Measurements from ENCODE around the gene CNTN1. TPM values are rescaled to one million over a fixed set of nuclear protein-coding genes. Genes with fewer than 3 reads are reported as not detected.

The CNTN1 gene
- total RNA-seq, 2 experiments from 2014 or later = not detected

GRCh38 chr12:40745386-40745785 is 53.1 kb downstream of the CNTN1 start:
- CTCF ChIA-PET = interaction anchor here (0.6 kb wide), 1 partner anchor 743 kb away, joined by 4 read pairs; no protein-coding TSS in a partner anchor
- no peaks in the 10 kb centered on the region for H3K27me3 Mint-ChIP-seq (ENCODE audit: low read depth)

GRCh38 chr12:40749863-40750262 is 57.6 kb downstream of the CNTN1 start:
- Mint-ChIP-seq H3K27me3 (ENCODE audit: low read depth) (no peaks in the 10 kb centered on the region), H3K4me1 (ENCODE audit: low read depth) (no peaks in the 10 kb centered on the region), H3K27ac (no peak overlapping the region), H3K4me3 (no peak overlapping the region), H3K36me3 (ENCODE audit: low read depth) (no peaks in the 10 kb centered on the region), H3K9me3 (no peaks in the 10 kb centered on the region)
- CTCF ChIA-PET = no interaction called here
- DNase-seq = no peak
- intact Hi-C loops (cut with micrococcal nuclease) = no loop called here

More at GRCh38 chr12:40745386-40745785, 53.1 kb downstream of the CNTN1 start:
- no peak for DNase-seq
- H3K9me3 Mint-ChIP-seq = peaks cover 12% of the 10 kb centered on the region
- H3K4me3 Mint-ChIP-seq = no peak overlapping the region
- H3K27ac Mint-ChIP-seq = no peak overlapping the region
- no peaks in the 10 kb centered on the region for H3K4me1 Mint-ChIP-seq (ENCODE audit: low read depth)
- intact Hi-C loops (cut with micrococcal nuclease) = no loop called here
- H3K36me3 Mint-ChIP-seq (ENCODE audit: low read depth) = no peaks in the 10 kb centered on the region

- Mint-ChIP-seq H3K36me3 (ENCODE audit: low read depth) (no peaks in the 10 kb centered on the region), H3K4me3 (no peak overlapping the region), H3K27me3 (ENCODE audit: low read depth) (no peaks in the 10 kb centered on the region), H3K27ac (no peak overlapping the region), H3K4me1 (ENCODE audit: low read depth) (no peaks in the 10 kb centered on the region), H3K9me3 (peaks cover 7% of the 10 kb centered on the region)
- CTCF ChIA-PET = no interaction called here
- no peak for DNase-seq
- intact Hi-C loops (cut with micrococcal nuclease) = no loop called here
Measured at GRCh38 chr12:40752011-40752410, 59.8 kb downstream of the CNTN1 start.

- Mint-ChIP-seq H3K36me3 (ENCODE audit: low read depth) (no peaks in the 10 kb centered on the region), H3K27me3 (ENCODE audit: low read depth) (no peaks in the 10 kb centered on the region), H3K9me3 (peaks cover 7% of the 10 kb centered on the region), H3K4me1 (ENCODE audit: low read depth) (no peaks in the 10 kb centered on the region), H3K27ac (no peak overlapping the region), H3K4me3 (no peak overlapping the region)
- no peak for DNase-seq
- CTCF ChIA-PET = no interaction called here
- intact Hi-C loops (cut with micrococcal nuclease) = no loop called here
Measured at GRCh38 chr12:40760821-40761220, 68.6 kb downstream of the CNTN1 start.

- CTCF ChIA-PET = no interaction called here
- Mint-ChIP-seq H3K36me3 (ENCODE audit: low read depth) (no peaks in the 10 kb centered on the region), H3K4me3 (no peak overlapping the region), H3K9me3 (peaks cover 3% of the 10 kb centered on the region), H3K27me3 (ENCODE audit: low read depth) (no peaks in the 10 kb centered on the region), H3K4me1 (ENCODE audit: low read depth) (no peaks in the 10 kb centered on the region), H3K27ac (no peak overlapping the region)
- intact Hi-C loops (cut with micrococcal nuclease) = no loop called here
- DNase-seq = no peak
Measured at GRCh38 chr12:40762072-40762471, 69.8 kb downstream of the CNTN1 start.

- DNase-seq = no peak
- intact Hi-C loops (cut with micrococcal nuclease) = no loop called here
- H3K9me3 Mint-ChIP-seq = peaks cover 3% of the 10 kb centered on the region
- no peaks in the 10 kb centered on the region for H3K36me3 Mint-ChIP-seq (ENCODE audit: low read depth)
- H3K4me3 Mint-ChIP-seq = no peak overlapping the region
- H3K27me3 Mint-ChIP-seq (ENCODE audit: low read depth) = no peaks in the 10 kb centered on the region
- no peak overlapping the region for H3K27ac Mint-ChIP-seq
- no peaks in the 10 kb centered on the region for H3K4me1 Mint-ChIP-seq (ENCODE audit: low read depth)
- CTCF ChIA-PET = no interaction called here
Measured at GRCh38 chr12:40768125-40768864, 76.1 kb downstream of the CNTN1 start.

- Mint-ChIP-seq H3K36me3 (ENCODE audit: low read depth) (no peaks in the 10 kb centered on the region), H3K9me3 (peaks cover 3% of the 10 kb centered on the region), H3K4me1 (ENCODE audit: low read depth) (no peaks in the 10 kb centered on the region), H3K27ac (no peak overlapping the region), H3K4me3 (no peak overlapping the region), H3K27me3 (ENCODE audit: low read depth) (no peaks in the 10 kb centered on the region)
- DNase-seq = no peak
- CTCF ChIA-PET = no interaction called here
- intact Hi-C loops (cut with micrococcal nuclease) = no loop called here
Measured at GRCh38 chr12:40769846-40770245, 77.6 kb downstream of the CNTN1 start.

GRCh38 chr12:40770781-40771180 is 78.5 kb downstream of the CNTN1 start:
- CTCF ChIA-PET = no interaction called here

DNA sequence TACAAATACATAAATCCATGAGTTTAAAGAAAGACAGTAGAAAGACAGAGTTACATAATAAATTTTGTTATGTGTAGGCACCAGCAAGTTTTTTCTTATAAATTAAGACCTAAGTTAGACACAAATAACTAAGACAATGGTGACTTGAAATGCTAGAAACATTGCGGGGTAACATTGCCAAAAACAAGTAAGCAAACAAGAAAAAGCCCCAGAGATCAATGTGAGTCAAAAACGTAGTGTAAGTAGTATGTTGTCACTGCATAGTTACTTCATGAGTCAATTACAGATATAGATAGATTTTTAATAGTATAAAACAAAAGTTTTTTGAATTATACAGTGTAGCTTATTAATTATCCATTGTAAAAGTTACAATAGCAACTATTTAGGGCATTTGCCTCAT is 83.4 kb downstream of the CNTN1 start:
- Mint-ChIP-seq H3K27ac (no peak overlapping the region), H3K36me3 (ENCODE audit: low read depth) (no peaks in the 10 kb centered on the region), H3K9me3 (no peaks in the 10 kb centered on the region), H3K27me3 (ENCODE audit: low read depth) (no peaks in the 10 kb centered on the region), H3K4me1 (ENCODE audit: low read depth) (no peaks in the 10 kb centered on the region), H3K4me3 (no peak overlapping the region)
- intact Hi-C loops (cut with micrococcal nuclease) = no loop called here
- no peak for DNase-seq
- CTCF ChIA-PET = no interaction called here

More at GRCh38 chr12:40770781-40771180, 78.5 kb downstream of the CNTN1 start:
- intact Hi-C loops (cut with micrococcal nuclease) = no loop called here
- Mint-ChIP-seq H3K9me3 (no peaks in the 10 kb centered on the region), H3K27ac (no peak overlapping the region), H3K4me3 (no peak overlapping the region), H3K36me3 (ENCODE audit: low read depth) (no peaks in the 10 kb centered on the region), H3K27me3 (ENCODE audit: low read depth) (no peaks in the 10 kb centered on the region), H3K4me1 (ENCODE audit: low read depth) (no peaks in the 10 kb centered on the region)
- no peak for DNase-seq

GRCh38 chr12:40784102-40784501 is 91.9 kb downstream of the CNTN1 start:
- Mint-ChIP-seq H3K27me3 (ENCODE audit: low read depth) (no peaks in the 10 kb centered on the region), H3K36me3 (ENCODE audit: low read depth) (no peaks in the 10 kb centered on the region), H3K9me3 (peaks cover 6% of the 10 kb centered on the region), H3K4me3 (no peak overlapping the region), H3K27ac (no peak overlapping the region), H3K4me1 (ENCODE audit: low read depth) (no peaks in the 10 kb centered on the region)
- CTCF ChIA-PET = no interaction called here
- DNase-seq = no peak
- intact Hi-C loops (cut with micrococcal nuclease) = no loop called here

DNA sequence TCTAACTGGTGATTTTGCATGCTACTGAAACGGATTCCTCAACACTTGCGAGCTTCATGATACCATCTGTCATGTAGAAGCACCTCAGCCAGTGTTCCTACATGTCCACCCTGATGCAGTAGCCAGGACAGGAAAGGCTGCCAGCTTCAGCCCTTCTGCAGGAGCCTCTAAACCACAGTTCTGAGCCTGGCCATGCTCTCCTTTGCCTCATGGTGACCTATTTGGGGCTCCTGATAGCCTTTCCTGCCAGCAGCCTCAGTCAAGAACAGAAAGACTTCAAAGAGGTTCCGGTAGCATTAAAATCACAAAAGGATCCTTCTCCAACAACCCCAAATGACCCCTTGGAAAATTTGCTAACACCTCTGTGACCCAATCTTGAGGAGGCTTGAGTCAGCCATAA is 96.0 kb downstream of the CNTN1 start:
- H3K27me3 Mint-ChIP-seq (ENCODE audit: low read depth) = no peaks in the 10 kb centered on the region
- no peaks in the 10 kb centered on the region for H3K36me3 Mint-ChIP-seq (ENCODE audit: low read depth)
- no peaks in the 10 kb centered on the region for H3K4me1 Mint-ChIP-seq (ENCODE audit: low read depth)
- peaks cover 6% of the 10 kb centered on the region for H3K9me3 Mint-ChIP-seq
- H3K4me3 Mint-ChIP-seq = no peak overlapping the region
- intact Hi-C loops (cut with micrococcal nuclease) = no loop called here
- no peak for DNase-seq
- CTCF ChIA-PET = no interaction called here
- no peak overlapping the region for H3K27ac Mint-ChIP-seq

DNA sequence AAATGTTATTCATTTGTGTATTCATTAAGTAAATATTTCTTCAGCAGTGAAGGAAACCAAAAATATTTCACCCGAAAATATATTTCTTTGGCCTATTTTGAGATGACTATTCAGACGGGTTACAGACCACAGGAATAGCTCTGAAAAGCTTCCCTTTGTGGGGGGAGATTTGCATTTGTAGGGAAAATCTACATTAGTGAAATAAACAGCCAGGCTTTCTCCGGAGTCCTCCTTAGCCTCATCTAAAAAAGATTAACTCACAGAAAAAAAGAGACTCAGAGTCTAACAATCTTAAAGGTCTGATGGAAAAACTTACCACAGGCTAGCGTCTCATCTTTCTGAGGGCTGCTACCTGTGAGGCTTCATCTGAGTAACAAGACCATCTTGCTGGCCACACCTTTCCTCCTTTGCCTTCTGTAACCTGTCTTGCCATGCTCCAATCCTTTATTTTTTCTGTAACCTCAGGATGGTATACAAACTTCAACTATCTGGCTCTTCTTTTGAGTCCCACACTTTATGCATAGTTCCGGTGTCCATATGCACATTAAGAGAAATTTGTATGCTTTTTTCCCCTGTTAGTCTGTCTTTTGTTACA is 100.7 kb downstream of the CNTN1 start:
- intact Hi-C loops (cut with micrococcal nuclease) = no loop called here
- Mint-ChIP-seq H3K4me3 (no peak overlapping the region), H3K27ac (no peak overlapping the region), H3K9me3 (no peaks in the 10 kb centered on the region), H3K4me1 (ENCODE audit: low read depth) (no peaks in the 10 kb centered on the region), H3K36me3 (ENCODE audit: low read depth) (no peaks in the 10 kb centered on the region), H3K27me3 (ENCODE audit: low read depth) (no peaks in the 10 kb centered on the region)
- DNase-seq = no peak
- CTCF ChIA-PET = no interaction called here

DNA sequence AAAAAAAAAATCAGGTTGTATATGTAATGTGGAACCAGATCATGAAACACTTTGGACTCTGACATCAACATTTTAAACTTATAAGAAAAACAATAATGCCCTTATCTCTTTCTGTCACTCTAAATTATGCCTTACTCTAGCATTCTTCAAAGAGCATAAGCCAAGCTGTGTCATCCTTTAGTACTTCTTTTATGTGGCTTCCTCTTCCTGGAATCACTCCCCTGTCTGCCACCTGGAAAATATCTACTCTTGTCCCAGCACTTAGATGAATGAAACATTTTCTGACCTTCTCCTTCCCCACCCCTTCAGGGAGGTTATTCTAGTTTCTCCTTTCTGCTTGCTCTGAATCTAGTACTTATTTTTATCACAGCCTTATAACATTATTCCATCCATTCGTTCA is 101.2 kb downstream of the CNTN1 start:
- Mint-ChIP-seq H3K4me1 (ENCODE audit: low read depth) (no peaks in the 10 kb centered on the region), H3K4me3 (no peak overlapping the region), H3K27me3 (ENCODE audit: low read depth) (no peaks in the 10 kb centered on the region), H3K27ac (no peak overlapping the region), H3K9me3 (no peaks in the 10 kb centered on the region), H3K36me3 (ENCODE audit: low read depth) (no peaks in the 10 kb centered on the region)
- DNase-seq = no peak
- CTCF ChIA-PET = no interaction called here
- intact Hi-C loops (cut with micrococcal nuclease) = no loop called here
